NCI-H2107 treated with DMSO at 0.1 percent for 48 hours (cell line): ENCODE measurements around the gene AP3B2.
"Not testable (repeated sequence)": the region's sequence is repeated elsewhere in the genome, so short reads cannot be mapped to it uniquely, and the experiment has no call there.

ENCODE experiments used
- DNase-seq: peaks from one replicate; lab custom pipeline; 2025; ENCODE audit not compliant: unreplicated experiment; lab: John Stamatoyannopoulos, UW

Gene AP3B2, protein sequence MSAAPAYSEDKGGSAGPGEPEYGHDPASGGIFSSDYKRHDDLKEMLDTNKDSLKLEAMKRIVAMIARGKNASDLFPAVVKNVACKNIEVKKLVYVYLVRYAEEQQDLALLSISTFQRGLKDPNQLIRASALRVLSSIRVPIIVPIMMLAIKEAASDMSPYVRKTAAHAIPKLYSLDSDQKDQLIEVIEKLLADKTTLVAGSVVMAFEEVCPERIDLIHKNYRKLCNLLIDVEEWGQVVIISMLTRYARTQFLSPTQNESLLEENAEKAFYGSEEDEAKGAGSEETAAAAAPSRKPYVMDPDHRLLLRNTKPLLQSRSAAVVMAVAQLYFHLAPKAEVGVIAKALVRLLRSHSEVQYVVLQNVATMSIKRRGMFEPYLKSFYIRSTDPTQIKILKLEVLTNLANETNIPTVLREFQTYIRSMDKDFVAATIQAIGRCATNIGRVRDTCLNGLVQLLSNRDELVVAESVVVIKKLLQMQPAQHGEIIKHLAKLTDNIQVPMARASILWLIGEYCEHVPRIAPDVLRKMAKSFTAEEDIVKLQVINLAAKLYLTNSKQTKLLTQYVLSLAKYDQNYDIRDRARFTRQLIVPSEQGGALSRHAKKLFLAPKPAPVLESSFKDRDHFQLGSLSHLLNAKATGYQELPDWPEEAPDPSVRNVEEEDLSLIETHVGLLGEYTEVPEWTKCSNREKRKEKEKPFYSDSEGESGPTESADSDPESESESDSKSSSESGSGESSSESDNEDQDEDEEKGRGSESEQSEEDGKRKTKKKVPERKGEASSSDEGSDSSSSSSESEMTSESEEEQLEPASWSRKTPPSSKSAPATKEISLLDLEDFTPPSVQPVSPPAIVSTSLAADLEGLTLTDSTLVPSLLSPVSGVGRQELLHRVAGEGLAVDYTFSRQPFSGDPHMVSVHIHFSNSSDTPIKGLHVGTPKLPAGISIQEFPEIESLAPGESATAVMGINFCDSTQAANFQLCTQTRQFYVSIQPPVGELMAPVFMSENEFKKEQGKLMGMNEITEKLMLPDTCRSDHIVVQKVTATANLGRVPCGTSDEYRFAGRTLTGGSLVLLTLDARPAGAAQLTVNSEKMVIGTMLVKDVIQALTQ

DNA sequence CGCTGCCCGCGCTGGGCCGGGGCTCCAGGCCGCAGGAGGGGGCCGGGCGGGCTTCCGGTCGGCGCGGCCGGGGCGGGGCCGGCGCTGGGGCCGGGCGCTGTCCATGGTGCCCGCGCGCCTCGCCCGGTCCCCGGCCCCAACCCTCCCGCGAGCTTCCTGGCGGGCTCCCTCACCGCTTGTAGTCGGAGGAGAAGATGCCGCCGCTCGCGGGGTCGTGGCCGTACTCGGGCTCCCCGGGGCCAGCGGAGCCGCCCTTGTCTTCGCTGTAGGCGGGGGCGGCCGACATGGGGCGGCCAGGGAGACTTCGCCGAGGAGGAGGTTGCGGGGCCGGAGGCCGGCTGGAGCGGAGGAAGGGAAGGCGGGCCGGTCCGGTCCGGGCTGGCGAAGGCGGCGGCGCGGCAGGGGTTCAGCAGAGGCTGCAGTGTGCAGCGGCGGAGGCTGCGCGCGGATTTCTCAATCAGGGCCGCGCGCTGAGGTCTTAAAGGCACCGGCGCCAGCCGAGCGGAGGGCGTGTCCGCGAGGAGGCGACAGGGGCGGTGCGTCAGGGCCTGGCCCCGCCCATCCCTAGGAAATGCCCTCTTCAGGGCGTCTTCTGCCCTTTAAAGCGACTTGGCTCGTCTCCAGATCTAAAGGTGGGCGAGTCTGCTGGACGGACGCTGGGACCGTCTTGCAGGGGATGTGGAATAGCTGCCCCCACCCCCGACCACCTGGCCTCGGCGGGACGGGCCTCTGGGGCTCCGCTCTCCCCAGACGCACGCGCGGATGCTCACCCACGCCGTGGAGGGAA is at the start of gene AP3B2:
Gene AP3B2, minus strand, starts transcription at position 455 of the 787 bp plus-strand sequence. Its CDS starts 169 bp downstream, at position 286.
- peak; percentile 21 for DNase-seq

DNA sequence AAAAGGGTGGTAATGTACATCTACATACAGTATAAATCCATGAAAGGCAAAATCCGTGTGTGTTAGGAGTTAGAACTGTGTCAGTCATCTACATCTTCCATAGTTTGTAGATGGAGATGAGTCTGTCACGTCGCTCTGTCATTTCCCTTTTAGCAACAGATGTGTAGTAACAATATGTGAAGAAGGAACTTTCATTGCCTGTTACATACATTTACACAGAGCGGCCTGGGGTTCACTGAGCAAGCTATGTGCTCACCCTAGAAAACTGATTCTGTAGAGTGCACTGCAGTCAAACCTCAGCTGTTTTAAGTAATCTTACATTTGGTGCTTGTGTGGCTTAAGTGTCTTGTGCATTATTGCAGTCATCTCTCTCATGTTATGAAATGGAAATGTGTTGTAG is 41.6 kb upstream of the AP3B2 start:
- DNase-seq: no peak

DNA sequence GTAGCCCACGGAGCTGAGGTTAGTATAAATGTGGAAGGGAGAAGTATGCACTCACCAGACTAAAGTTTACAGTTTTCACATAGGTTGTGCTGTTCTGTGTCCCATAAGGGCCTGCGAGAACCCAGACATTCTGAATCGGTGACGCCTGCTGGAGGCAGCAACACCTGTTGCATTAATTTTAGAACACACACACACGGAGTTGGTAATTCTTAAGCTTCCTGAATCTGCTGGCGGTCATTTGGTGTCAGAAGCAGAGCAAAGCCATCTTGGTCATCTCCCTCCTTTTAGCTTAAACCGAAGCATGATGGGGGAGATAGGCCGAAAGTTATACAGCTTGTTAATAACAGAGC is 41.1 kb upstream of the AP3B2 start:
- DNase-seq: no peak

DNA sequence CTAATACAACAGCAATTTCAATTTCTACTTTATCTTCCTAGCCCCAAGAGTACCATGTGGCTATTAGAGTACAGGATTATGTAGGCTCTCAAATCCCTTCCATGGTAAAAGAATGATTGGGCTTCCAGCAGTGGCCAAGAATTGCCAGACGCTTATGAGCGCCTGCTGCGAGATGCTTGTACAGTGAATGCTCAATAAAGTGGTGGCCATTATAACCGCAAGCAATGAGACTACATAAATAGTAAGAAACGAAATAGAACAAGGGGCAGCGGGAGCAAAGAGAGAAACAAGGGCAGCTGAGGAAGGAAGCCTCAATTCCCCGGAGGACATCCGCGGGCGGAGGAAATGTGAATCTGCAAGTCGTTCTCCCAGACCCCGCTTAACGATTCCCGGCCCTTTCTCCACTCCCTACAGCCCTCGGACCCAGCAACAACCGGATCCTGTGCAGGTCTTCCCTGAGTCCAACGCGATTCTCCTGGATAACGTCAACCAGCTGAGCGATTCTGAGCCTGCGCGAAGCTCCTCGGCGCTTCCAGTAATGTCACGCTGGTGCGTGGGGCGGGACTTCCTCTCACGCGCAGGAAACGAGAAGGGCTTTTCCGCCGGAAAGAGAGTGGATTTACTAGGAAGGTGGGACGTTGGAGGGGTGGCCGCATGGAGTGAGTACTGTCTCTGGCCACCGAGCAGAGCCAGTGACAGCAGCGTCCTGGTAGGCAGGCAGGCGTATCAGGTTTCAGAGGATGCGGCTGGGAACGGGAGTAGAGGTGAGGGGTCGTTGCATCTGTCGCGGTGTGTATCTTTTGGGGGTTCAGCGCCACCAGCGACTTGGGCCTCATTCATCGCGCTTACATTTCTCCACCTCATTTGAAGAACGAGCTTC is 40.5 kb upstream of the AP3B2 start:
- peak; percentile 66 for DNase-seq

DNA sequence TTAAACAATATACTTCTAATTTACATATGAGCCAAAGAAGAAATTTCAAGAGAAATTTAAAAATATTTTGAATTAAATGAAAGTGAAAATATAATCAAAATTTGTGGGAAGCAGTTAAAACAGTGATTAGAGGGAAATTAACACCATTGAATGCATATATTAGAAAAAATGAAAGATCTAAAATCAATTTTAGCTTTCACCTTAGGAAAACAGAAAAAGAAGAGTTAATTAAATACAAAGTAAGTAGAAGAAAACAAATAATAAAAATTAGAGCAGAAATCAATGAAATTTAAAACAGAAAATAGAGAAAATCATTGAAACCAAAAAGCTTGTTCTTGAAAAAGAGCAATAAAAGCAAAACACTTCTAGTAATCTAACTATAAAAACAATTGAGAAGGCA is 38.6 kb upstream of the AP3B2 start:
- no peak for DNase-seq

DNA sequence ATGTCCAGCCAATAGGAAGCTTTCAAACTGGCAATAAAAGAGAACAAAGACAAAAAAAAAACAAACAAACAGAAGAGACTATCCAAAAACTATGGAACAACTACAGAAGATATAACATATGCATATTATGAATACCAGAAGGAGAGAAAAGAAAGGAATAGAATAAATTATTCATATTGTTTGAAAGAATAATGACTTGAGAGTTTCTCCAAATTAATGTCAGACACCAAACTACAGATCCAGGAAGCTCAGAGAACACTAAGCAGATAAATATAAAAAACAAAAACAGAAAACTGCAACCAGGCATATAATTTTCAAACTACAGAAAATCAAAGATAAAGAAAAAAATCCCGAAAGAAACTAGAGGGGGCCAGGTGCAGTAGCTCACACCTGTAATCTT is 34.1 kb upstream of the AP3B2 start:
- DNase-seq: no peak

DNA sequence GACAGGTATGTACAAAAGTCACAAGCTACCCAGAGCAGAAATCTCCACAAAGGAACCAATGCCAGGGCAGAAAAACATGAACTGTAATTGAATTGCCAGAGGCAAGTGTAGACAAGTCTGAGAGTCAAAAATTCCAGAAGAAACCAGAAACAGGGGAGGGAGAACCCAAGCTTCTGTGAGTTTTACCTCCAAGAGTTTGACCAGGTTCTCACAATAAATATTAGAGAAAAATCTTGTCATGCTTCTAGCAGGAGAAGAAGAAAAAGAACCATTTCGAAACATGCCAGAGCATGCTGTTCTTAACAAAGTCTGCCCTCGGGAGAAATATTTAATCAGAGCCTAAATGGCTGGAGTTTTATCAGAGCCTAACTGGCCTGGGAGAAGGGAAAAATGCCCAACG is 32.5 kb upstream of the AP3B2 start:
- no peak for DNase-seq

DNA sequence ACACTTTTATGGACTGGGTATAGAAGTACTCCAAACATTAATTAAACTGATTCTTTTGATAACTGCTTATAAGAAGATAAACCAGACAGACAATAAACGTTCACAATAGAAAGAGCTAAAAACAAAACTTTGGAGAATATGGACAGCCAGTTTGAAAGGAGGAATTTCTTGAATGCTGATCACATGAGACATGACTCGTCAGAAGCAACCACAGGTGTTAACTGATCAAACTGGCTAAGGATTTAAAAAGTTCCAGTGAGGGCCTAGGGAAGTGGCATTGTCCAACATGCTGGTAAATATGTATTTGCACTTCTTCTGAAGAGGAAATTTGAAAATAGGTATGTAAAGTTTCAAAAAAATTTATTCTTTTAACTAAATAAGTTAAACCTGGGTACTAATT is 29.4 kb upstream of the AP3B2 start:
- no peak for DNase-seq

DNA sequence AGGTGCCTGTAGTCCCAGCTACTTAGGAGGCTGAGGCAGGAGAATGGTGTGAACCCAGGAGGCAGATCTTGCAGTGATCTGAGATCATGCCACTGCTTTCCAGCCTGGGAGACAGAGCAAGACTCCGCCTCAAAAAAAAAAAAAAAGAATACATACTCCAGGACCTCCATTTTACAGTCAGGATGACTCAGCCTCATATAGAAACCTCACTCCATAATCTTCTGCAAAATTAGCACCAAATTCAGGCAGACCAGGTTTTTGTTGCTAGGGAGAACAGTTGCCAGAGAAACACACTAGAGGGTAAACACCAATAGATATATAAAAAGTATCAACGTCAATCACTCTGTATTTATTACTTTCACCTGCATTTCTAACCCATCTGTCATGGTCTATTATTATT is 28.3 kb upstream of the AP3B2 start:
- no peak for DNase-seq

DNA sequence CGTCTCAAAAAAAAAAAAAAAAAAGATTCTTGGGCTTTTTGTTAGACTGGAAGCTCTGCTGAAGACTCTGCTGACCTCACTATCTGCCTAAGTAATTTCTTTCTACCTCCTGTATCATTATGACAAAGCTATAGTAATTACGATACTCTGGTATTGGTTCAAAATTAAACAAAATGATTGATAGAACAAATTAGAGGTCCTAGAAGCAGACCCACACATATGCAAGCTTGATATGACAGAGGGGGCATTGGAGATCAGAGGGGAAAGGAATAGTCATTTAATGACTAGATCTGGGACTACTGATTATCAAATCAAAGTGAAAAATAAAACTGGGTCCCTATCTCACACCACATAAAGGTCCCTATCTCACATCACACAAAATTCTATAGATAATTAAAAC is 21.9 kb upstream of the AP3B2 start:
- no peak for DNase-seq

DNA sequence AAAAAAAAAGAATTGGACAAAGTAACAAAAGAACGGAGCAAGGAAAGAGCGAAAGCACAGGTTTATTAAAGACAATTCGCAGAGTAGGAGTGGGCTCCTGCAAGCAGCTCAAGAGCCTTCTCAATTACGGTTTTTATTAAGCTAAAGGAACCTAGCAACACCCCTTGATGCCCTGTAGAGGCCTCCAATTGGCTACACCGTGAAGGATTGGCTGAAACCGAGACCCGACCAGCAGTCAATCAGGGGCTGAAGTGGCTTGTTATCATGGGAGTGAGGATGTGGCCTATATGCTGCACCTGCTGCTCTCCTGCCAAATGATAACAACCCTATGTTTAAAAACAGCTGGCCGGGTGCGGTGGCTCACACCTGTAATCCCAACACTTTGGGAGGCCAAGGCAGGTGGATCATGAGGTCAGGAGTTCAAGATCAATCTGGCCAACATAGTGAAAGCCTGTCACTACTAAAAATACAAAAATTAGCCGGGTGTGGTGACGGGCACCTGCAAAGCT is 20.4 kb upstream of the AP3B2 start:
- peak; percentile 76 for DNase-seq

DNA sequence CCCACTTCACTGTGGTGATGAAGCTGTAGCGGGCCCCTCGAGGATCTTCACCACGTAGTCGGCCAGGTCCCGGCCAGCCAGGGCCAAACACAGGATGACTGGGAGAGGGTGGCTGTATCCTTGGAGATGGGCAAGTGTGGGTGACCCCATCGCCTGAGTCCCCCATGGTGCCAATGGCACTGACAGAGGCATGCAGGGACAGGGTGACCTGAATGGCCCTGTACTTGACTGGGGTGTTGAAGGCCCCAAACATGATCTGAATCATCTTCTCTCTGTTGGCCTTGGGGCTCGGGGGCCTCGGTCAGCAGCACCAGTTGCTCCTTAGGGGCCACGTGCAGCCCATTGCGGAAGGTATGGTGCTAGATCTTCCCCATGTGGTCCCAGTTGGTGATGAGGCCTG is 17.1 kb upstream of the AP3B2 start:
- DNase-seq: no peak

DNA sequence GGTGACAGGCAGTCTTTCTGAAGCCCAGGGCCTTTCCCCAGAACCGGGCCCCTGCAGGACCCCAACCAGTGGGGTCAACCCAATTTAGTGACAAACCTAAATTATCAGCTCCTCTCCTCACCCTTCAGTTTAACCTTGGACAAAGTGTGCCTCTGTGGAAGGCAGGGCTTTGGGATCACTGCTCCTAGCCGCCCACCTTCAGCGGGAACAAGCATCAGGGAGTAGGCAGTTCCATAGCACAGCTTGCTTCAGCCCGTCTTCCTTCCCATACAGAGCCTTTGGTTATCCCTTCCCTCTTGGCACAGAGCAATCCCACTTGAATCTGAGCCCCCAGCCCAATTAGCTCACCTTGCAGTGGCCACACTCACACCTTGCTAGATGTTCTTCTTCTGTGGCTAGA is 5.3 kb upstream of the AP3B2 start:
- no peak for DNase-seq

DNA sequence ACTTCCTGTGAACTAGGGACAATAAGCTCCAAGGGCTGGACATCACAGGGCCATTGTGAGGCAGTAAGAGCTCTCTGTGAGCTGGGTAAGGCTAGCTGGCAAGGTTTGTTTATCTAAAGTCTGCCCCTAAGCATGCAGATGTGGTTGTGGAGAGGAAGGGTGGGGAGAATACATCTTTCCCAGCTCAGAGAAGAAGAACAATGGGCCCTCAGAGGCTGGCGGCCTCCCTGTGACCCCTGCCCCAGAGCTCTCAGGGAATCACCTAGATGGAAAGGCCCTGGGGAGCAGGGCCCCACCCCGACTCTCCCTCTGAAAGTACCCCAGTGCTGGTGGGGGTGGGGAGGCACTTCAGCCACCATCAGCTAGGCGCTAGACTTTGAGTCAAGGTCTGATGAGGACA is 4.3 kb upstream of the AP3B2 start:
- no peak for DNase-seq

DNA sequence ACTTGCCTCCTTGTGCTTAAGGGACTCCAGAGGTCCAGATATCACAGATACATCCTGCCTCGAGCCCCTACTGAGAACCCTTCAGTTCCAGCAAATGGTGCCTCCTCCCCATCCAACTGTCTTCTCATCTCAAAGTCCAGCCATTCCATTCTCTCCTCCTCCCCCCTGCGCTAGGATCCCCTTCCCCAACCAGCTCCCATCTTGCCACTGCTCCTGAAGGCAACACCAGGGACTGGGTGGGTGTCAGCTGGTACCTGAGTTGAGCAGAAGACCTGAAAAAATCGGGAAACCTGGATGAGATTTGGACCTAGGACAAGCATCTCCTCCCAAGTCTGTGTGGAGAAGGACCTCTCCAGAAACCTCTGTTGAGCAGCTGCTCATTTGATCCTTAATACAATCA is 2.4 kb upstream of the AP3B2 start:
- DNase-seq: no peak

DNA sequence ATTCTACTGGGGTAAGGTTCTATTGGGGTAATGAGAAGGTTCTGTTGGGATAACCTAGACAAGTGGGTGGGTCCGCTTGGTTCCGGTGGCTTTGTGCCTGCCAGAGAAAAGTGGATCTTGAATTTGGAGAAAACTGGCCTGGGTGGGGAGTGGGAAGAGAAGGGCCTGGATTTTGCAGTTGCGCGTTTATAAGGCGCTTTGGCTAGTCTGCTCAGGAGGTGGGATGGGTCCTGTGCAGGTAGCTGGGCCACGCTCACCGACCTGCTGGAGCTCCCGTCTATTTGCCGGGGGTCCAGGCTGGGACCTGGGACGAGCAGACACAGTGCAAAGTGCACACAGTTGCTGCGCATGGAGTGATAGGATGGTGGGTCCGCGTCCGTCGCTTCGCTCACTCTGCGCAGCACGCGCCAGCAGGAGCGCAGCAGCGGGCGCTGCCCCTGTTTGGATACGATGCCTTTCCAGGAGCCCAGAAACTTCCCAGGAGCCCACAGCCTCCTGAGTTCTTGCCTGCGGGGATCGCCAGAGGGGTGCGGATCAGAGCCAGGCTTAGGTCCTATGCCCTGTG is 1.3 kb upstream of the AP3B2 start:
- no peak for DNase-seq

DNA sequence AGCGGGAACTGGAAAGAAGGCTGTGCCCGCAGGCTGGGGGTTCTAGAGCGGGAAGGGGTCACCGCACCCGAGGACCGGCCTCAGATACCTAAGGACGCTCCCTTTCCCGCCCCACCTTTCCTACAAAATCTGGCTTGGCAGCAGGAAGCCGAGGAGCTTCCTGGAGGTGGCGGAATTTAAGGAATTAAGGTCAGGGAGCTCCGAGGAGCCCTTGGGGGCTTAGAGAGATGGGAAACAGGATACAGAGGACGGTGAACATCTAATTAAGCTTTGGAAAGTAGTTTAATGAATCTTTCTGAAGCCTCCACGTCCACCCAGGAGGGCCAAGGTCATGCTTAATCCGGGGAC is 507 bp upstream of the AP3B2 start:
- no peak for DNase-seq

DNA sequence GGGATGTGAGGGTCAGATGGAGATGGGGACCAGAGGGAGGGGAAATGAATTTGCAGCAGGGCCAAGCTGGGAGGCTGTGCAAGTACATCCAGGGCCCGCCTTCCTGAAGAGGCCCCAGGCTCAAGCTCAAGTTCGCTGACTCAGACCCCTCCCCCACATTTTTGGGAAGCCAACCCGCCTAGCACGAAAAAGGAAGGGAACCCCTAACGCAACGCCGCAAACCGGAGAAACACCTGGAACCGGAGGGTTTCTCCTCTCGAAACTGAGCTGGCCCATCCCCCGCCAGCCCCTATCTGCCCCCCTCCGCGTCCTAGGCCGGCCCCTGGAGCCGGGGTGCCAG is 624 bp downstream of the AP3B2 start:
- no peak for DNase-seq

DNA sequence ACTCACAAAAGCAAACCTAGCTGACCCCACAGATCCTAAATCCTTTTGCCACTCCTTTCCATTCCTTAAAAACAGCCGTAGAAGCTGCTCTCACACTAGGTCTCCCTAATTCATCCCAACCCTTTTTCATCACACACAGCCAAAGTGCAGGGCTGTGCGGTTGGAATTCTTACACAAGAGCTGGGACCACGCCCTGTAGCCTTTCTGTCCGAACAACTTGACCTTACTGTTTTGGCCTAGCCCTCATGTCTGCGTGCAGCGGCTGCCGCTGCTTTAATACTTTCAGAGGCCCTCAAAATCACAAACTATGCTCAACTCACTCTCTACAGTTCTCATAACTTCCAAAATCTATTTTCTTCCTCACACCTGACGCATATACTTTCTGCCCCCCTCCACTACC is 3.8 kb downstream of the AP3B2 start:
- not testable (repeated sequence) for DNase-seq

DNA sequence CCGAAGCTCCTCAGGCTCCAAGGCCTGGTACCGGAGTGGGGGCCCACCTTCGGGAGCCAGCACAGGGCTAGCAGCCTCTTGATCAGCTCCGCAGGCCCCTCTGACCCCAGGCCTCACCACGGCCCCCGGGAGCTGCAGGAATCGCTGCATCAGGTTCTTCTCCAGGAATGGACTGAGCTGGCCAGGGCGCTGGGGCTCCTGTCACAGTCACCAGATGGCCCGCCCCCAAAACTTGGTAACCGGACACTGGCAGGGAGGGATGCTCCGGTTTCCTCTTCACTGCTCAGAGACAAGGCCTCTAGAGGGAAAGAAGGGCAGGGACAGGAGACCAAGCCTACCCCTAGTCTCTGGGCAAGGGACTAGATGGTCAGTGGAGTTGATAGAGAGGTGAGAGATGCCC is 9.9 kb downstream of the AP3B2 start:
- DNase-seq: no peak
